Measurements from ENCODE around the gene NCOA3.

Gene NCOA3

DNA sequence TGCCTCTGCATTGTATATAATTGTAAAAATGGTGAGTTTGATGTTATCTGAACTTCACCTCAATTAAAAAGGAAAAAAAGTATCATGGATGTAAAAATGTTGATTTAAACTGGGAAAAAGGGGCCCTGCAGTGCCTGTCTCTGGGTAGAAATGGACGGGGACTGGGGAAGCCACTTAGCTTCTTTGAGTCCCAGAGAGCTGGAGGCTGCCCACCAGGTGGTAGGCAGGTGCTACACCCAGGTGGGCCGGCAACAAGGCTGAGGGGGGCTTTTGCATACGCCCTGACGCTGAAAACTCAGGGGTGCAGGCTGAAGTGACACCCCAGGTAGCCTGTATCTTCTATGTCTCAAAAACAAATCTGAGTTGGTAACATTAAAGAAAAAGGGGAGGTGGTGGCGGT lies 165.4 kb downstream of the NCOA3 start:
- no peak for DNase-seq
- in situ Hi-C loops (cut with HindIII; ENCODE audit: low pct_ligation_motif_present, low pct_unique_long_range_greater_than_20kb, low sequenced_read_pairs) = no loop called here

DNA sequence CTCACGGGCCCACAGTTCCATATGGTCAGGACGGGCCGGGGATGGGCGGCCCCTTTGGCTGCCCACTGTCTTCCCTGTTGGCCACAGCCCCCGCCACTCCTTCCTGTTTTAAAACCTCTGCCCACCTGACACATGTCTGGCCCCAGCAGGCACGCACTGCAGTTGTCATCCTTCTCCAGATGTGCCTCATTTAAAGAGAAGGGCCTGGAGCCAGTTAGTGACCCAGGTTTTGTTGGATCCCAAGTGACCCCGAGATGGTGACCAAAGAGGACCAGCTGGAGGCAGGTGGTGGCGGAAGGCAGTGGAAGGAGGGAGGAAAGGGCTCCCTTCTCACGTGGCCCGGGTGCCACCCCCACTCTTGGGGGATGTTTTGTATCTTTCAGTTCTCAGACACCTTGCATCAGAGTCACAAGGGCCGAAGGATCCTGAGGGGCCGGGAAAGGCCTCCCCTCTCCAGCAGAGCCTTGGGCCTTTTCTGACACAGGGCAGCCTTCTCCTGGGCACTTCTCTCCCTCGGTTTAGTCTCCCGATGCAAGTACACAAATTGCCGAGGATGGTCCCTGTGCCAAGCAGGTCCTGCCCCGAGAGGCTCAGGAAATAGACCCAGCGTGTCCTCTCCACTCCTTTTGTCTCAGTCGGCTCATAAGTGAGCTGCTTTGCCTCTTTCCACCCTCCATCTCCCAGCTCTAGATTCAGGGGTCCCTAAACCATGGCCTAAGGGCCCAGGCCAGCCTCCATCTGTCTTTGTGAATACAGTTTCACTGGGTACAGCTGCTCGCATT lies 166.0 kb downstream of the NCOA3 start:
- in situ Hi-C loops (cut with HindIII; ENCODE audit: low pct_ligation_motif_present, low pct_unique_long_range_greater_than_20kb, low sequenced_read_pairs) = no loop called here
- DNase-seq = no peak

DNA sequence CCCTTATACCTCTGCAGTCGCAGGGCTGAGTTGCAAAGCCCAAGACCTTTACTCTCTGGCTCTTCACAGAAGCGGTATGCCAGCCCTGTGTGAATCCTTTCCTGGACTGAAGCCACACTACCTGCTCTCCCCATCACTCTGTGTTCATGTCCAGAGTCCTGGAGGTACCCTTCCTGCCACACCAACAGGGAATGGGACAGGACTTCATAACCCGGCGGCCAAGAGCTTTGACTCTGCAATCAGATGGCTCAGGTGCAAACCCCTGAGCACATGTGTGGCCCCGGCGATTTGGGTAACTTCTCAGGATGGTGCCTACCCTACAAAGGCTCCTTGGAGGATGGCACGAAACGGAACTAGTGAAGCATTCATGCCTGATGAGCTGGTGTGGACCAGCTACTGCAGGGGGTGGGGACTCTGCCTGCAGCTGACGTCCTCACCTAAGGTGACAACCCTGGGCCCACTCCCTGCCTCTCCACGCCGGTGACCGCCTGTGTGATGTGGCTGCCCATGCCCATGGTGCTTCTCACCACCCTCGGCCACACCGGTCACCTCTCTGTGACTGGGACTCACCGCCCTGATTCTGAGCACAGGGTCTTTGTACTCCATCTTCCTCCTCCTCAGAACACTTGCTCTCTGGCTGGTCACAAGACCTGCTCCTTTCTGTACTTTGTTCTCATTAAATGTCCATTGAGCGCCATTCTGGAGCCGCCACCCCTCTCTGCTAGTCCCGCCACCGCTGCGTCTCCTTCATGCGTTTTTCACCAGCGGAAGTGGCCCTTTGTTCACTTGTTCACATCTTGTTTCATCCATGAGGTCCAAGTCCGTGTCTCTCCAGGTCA lies 166.8 kb downstream of the NCOA3 start:
- in situ Hi-C loops (cut with HindIII; ENCODE audit: low pct_ligation_motif_present, low pct_unique_long_range_greater_than_20kb, low sequenced_read_pairs) = no loop called here
- DNase-seq = no peak

DNA sequence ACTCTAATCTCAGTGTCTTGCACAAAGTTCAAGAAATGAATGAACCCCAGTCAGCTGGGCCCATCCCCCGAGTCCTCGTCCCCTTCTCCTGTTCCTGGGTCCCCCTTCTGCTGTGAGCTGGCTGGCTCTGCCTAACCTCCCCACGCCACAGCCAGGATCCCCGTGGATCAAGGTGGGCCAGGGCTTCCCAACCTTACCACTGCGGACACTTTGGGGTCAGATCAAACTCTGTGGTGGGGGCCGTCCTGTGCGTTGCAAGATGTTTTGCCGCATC lies 167.4 kb downstream of the NCOA3 start:
- in situ Hi-C loops (cut with HindIII; ENCODE audit: low pct_ligation_motif_present, low pct_unique_long_range_greater_than_20kb, low sequenced_read_pairs) = no loop called here
- no peak for DNase-seq

DNA sequence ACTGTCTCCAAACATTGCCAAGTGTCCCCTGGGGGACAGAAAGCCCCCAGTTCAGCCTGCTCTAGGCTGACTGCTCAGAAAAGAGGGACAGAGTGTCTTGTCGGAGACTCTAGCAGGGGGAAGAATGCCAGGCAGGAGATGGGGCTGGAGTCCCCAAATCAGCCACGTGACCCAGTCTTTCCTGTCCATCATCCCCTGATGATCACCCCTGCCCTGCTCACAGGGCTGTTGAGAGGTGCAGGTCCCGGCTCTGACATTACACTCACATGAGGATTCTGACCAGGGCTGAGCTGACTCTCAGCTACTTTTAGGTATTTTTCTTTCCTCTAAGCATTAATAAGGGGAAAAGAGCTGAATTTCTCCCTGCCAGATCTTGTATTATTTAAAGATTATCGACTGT lies 167.8 kb downstream of the NCOA3 start:
- in situ Hi-C loops (cut with HindIII; ENCODE audit: low pct_ligation_motif_present, low pct_unique_long_range_greater_than_20kb, low sequenced_read_pairs) = no loop called here
- no peak for DNase-seq

DNA sequence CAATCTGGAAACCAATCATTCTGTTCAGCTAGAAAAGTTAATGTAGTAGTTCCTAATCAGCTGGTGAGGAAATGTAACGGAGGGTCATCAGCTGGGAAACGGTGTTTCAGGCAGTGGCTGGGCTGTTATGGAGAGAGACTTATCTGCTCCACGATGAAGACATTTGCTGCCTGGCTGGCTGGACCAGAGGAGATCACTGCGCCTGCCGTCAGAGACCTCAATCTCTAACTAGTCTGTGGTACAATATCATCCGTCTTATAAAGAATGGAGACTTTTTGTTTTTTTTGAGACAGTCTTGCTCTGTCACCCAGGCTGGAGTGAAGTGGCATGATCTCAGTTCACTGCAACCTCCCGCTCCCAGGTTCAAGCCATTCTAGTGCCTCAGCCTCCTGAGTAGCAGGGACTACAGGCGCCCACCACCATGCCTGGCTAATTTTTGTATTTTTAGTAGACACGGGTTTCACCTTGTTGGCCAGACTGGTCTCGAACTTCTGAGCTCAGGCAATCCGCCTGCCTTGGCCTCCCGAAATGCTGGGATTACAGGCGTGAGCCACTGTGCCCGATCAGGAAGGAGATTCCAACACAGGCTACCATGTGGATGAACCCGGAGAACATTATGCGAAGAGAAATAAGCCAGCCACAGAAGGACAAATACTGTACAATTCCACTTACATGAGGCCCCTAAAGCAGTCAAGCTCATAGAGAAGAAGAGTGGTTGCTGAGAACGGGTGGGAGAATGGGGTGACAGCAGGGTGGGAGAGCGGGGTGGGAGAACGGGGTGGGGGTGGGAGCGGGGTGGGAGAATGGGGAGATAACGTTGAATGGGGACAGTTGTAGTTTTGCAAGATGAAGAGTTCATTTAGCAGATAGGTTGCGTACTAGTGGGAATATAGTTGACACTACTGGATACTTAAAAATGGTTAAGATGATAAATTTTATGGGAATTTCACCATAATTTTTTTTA lies 168.5 kb downstream of the NCOA3 start:
- no peak for DNase-seq
- in situ Hi-C loops (cut with HindIII; ENCODE audit: low pct_ligation_motif_present, low pct_unique_long_range_greater_than_20kb, low sequenced_read_pairs) = no loop called here

DNA sequence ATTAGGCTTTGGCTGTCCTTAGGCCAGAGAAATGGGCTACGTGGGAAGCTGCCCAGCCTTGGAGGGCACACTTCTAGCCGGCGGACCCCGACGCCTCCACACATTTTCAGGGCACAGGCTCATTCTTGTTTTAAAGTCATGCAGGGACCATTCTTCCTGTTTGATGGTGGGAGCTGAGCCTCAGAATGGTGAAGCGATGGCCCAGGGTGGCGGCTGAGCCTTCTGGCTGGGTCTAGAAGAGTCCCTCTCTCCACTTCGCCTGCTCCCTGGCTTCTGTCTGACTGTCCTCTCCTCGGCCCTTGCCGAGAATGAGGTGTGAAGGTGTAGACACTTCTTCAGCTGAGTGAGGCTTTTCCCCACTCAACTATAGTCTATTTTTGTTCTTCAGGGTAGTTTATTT lies 169.2 kb downstream of the NCOA3 start:
- DNase-seq = no peak
- in situ Hi-C loops (cut with HindIII; ENCODE audit: low pct_ligation_motif_present, low pct_unique_long_range_greater_than_20kb, low sequenced_read_pairs) = no loop called here

DNA sequence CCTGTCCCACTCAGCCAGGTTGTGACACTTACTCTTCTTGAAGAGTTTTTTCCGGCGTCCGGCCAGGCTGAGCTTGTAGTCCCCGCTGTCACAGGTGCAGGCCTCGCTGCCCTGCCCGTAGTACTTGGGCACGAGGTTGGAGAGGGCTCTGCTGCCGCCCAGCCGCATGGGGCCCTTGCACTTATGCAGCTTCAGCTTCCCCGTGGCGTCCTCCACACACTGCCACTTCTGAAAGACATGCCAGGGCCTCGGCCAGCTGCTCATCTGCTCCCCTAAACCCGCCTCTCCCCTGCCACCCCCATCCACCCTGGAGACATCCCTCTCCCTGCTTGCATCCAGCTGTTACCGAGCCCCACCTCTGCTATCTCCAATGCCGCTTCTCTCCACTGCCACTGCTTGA lies 170.5 kb downstream of the NCOA3 start:
- DNase-seq = no peak

DNA sequence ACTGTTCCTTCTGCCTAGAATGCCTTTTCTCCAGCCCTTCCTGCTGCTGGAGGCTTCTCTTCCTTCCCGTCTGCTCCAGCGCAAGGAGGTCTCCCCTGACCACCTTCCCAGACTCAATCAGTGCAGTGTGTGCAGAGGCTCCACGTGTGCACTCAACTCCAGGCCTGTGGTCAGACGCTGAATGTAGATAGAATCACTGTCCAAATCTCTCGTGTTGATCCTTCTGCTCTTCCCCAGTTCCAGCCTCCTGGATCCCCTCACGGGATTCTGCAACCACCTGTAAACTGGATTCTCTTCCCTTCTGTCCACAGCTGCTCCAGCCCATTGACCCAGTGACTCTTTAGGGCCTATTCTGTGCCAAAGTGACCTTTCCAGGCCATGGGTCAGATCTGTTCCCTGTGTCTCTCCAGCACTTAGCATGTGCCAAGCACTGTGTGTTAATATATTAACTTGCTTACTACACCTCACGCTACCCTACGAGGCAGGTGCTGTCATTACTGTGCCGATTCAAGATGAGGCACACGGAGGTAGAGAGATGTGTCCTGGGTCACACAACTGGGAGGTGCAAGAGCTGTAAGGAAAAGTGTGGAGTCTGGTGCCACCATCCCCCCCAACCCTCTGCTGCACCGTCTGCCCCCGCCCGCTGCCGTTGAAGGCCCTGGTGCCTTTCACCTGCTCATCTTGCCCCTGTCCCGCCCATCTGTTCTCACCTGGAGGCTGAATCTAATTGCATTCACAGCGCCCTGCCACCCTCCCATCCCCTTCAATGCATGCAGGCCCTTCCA lies 171.4 kb downstream of the NCOA3 start:
- no peak for DNase-seq
- in situ Hi-C loops (cut with HindIII; ENCODE audit: low pct_ligation_motif_present, low pct_unique_long_range_greater_than_20kb, low sequenced_read_pairs) = no loop called here

More for the DNA sequence above, 170.5 kb downstream of the NCOA3 start:
- in situ Hi-C loops (cut with HindIII; ENCODE audit: low pct_ligation_motif_present, low pct_unique_long_range_greater_than_20kb, low sequenced_read_pairs) = no loop called here

DNA sequence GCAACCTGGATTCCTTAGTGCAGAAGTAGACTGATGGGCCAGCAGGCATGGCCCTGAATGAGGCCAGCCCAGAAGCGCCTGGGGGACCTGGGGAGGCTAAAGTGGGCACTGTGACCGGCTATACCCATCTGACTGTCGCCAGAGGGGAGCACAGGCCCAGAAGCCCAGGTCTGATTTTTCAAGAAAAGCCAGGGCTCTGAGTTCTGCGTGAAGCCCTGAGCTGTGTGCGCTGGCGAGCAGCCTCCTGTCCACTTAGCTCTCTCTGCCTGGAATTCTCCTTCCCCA lies 171.9 kb downstream of the NCOA3 start:
- in situ Hi-C loops (cut with HindIII; ENCODE audit: low pct_ligation_motif_present, low pct_unique_long_range_greater_than_20kb, low sequenced_read_pairs) = no loop called here
- no peak for DNase-seq

DNA sequence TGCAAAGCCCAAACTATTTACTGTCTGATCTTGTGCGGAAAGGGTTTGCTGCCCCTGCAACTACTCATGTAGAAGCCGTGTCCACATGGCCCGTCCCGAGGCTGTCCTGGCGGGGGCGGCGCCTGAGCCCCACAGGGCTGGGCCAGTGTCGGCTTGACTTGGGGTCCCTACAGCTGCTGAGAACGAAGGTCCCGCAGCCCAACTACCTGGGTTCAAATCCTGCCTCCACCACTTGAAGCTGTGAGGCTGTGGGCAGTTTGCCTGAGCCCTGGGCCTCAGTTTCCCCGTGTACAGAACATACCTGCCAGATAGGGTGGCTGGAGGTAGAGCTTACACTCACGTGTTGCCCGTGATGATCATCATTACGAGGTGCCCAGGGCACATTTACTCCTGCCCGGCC lies 172.5 kb downstream of the NCOA3 start:
- no peak for DNase-seq
- in situ Hi-C loops (cut with HindIII; ENCODE audit: low pct_ligation_motif_present, low pct_unique_long_range_greater_than_20kb, low sequenced_read_pairs) = no loop called here

DNA sequence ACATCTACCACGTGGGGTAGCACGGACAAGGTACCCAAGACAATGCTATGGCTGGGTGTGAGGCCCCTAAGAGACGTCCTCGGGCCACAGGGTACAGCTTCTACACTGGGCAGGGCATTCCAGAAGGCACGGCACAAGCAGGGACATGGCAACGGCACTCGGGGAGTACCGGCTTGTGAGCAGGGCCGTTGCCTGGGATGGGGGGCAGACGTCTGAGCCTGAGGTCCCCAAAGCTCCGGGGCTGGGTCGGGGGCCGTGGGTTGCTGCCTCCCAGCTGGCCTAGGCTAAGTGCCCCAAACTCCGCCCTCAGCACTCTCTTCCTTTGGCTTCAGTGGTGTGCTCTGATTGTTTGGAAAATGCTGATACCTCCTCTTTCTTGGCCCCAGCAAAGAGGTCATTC lies 173.0 kb downstream of the NCOA3 start:
- in situ Hi-C loops (cut with HindIII; ENCODE audit: low pct_ligation_motif_present, low pct_unique_long_range_greater_than_20kb, low sequenced_read_pairs) = no loop called here
- no peak for DNase-seq

DNA sequence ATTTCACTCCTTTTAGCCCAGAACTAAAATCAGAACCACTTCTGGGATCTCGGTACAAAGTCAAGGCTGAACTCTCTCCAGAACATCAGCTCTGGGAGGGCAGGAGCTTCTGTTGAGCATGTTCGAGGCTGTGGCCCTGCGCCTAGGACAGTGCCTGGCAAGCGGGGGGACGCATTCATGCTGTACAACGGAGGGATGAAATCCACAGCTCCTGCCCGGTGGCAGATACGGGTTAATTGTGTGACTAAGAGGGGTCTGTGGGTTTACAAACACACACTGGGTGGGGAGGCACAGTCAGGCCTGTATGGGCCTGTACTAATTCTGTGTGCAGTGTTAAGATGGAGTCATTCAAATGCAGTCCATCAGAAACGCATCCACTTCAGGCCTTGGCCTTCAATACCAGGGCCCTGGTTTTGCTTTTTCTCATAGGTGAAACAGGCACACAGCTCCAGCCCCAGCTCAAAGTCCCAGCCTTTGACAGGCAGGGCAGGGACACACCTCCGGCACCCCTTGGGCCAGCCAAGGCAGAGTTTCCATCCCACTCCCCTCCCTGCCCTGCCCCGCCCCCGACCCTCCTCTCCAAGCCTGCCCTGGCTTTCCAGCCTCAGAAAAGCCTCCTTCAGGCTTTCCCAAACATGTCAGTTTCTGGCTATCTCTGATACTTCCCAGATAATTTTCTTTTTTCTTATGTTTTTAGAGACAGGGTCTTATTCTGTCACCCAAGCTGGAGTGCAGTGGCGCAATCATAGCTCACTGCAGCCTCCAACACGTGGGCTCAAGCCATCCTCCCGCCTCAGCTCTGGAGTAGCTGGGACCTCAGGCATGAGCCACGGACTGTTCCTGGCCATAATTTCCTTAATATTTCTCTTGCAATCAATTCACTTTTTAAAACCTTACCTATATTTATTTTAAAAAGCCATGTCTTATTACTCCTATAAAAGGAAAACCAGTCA lies 173.8 kb downstream of the NCOA3 start:
- in situ Hi-C loops (cut with HindIII; ENCODE audit: low pct_ligation_motif_present, low pct_unique_long_range_greater_than_20kb, low sequenced_read_pairs) = no loop called here
- no peak for DNase-seq

DNA sequence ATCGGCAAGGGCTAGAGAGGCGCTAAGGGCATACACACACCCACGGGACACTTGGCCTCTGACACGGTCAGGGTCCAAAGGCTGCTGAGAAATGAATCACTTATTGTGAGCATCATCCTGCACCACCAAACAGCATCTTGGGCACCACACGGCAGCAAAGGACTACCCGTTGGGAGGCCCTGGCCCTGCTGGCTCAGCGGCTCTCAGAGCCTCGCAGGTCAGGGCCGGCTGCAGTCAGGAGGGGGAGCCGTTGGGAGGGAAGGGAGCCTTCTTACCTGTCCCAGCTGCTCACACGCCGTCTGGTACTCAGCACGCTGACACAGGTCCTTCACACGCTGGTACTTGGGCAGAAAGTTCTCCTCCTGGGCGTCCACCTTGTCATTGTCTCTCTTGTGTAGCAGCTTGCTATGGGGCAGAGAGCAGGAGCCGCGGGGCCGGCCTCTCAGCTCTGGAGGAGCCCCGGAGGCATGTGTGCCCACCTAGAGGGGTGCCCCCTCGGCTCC lies 174.6 kb downstream of the NCOA3 start:
- DNase-seq = no peak
- in situ Hi-C loops (cut with HindIII; ENCODE audit: low pct_ligation_motif_present, low pct_unique_long_range_greater_than_20kb, low sequenced_read_pairs) = no loop called here

DNA sequence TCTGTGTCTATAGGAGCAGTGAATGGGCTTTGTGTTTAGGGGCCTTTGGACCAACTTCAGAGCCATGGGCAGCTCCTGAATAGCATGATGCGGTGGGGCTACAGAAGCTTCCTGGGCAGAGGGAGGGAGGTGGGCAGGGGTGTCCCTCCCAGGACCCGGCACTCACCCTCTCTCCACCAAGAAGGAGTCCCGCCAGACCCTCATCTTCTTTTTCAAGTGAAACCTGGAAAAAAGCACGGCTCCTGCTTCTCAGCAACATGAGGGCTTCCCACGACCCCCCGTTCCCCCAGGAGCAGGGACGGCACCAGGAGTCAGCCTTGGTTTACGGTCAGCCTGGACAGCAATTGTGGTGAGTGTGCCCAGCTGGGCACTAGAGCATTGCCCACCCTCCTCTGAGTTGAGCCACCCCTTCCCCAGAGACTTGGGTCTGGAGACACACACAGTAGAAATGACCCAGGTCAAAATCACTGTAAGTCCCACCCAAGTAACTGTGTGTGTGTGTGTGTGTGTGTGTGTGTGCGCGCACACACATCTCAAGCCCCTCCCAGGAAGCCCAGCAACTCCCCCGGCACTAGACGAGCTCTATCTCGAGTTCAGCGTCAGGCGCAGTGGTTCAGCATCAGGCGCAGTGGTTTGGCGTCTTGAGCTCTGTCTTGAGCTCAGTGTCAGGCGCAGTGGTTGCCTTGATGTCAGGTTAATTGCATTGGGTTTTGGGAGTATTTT lies 175.4 kb downstream of the NCOA3 start:
- in situ Hi-C loops (cut with HindIII; ENCODE audit: low pct_ligation_motif_present, low pct_unique_long_range_greater_than_20kb, low sequenced_read_pairs) = no loop called here
- DNase-seq = no peak

DNA sequence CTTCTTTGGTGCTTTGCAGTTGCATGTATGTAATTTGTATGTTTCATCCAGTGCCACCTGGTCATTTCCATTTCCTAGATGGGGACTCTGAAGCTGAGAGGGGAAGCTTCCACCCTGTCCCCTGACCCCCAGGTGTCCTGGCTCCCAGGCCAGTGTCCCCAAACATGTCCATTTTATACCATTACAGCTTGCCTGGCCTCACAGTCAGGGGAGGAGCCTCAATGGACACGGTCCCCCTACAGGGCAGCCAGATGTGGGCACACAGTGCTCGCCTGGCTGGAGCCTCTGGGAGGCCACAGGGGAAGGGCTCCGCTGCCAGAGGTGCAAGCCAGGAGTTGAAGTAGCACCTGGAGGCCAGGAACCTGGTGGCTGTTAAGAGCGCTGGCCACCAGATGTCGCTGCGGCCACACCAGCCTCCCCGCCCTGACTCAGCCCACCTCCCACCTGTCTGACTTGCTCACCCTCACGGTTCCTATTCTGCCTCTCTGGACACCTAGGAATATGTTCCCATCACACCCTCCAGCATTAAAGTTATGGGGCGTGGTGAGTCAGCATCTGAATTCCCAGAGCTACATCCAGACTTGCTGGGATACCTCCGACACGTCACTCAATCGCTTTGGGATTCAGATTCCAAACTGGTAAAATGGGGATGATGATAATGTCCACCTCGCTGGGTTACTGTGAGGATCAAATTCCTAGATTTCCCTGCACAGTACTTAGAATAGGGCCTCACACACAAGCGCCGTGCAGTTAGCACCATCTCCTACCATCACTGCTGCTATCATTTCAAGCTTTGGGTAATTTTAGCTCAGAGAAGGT lies 176.2 kb downstream of the NCOA3 start:
- DNase-seq = peak; percentile 39
- in situ Hi-C loops (cut with HindIII; ENCODE audit: low pct_ligation_motif_present, low pct_unique_long_range_greater_than_20kb, low sequenced_read_pairs) = no loop called here
